Sigmoid colon (tissue), 7 donors: Measurements from ENCODE around the gene RNF167. TPM values are rescaled to one million over a fixed set of nuclear protein-coding genes. Genes with fewer than 3 reads are reported as not detected.

Experiments used
- DNase-seq: peaks from one replicate; pipeline ENCODE4 v3.0.0-alpha.2; 2019
- H3K27ac ChIP-seq, 4 donors: fragments of 200-600 bp; sonication (generic); one replicate each; pipeline ENCODE4 v1.5.1; 2016 to 2019; ENCODE audit warnings: mild to moderate bottlenecking in 1 of 4
- H3K27me3 ChIP-seq, 3 donors: fragments of 200-600 bp; sonication (generic); one replicate each; pipeline ENCODE4 v1.5.1; 2019; ENCODE audit warnings: mild to moderate bottlenecking in 1 of 3
- H3K36me3 ChIP-seq, 4 donors: fragments of 200-600 bp; sonication (generic); one replicate each; pipeline ENCODE4 v1.5.1; 2016 to 2019
- H3K4me1 ChIP-seq, 4 donors: fragments of 200-600 bp; sonication (generic); one replicate each; pipeline ENCODE4 v1.5.1; 2017 to 2019
- H3K4me3 ChIP-seq, 4 donors: fragments of 200-600 bp; sonication (generic); one replicate each; pipeline ENCODE4 v1.5.1; 2017 to 2019; ENCODE audit warnings: mild to moderate bottlenecking in 2 of 4, moderate library complexity in 1 of 4
- H3K9me3 ChIP-seq, 4 donors: fragments of 200-600 bp in 3 of 4; sonication (generic) in 3 of 4; one replicate each; pipeline versions ENCODE4 v1.5.1 to v1.6.1; 2013 to 2019
- EP300 ChIP-seq, 4 donors: sonication (generic); formaldehyde crosslinking; IDR thresholded peaks; one replicate each; pipeline ENCODE4 v1.6.1; 2017; ENCODE audit warnings: antibody characterized with exemption in 4 of 4
- POLR2A ChIP-seq, 2 donors: fragments of 450-650 bp; IDR thresholded peaks; one replicate each; pipeline ENCODE4 v1.6.1; 2016; ENCODE audit warnings: antibody characterized with exemption in 2 of 2, mild to moderate bottlenecking in 2 of 2, moderate library complexity in 2 of 2
- POLR2AphosphoS5 ChIP-seq, 4 donors: sonication (generic); formaldehyde crosslinking; IDR thresholded peaks; one replicate each; pipeline ENCODE4 v1.6.1; 2017; ENCODE audit warnings: antibody characterized with exemption in 4 of 4
- WGBS, 2 donors: extraction: QIAGEN DNeasy Blood & Tissue Kit; methylation state at CpG; one replicate each; pipeline ENCODE4 v1.1.7; 2013; 5-methylcytosine and 5-hydroxymethylcytosine counted together
- intact Hi-C: fragments of 100-400 bp; cut with DNase I; formaldehyde crosslinking; loops from one replicate; pipeline ENCODE4 v1.15.1; 2023
- polyA plus RNA-seq, 3 donors: library from polyadenylated mRNA; stranded (reverse); fragments of 200-250 nt; gene quantifications; one replicate each; pipeline ENCODE4 v1.2.3, GENCODE V29; 2013
- total RNA-seq, 4 donors: library from RNA; depleted of rRNA; stranded (reverse); fragments of >200 nt; gene quantifications; one replicate each; pipeline ENCODE4 v1.1.0, GENCODE V29; 2016
- TF ChIP-seq, protein P1 (sequence below), 4 experiments: fragments of 450-650 bp in 3 of 4; fragments of 200-600 bp in 1 of 4; IDR thresholded peaks; one replicate each; pipeline ENCODE4 v1.5.1; 2016 to 2019; ENCODE audit warnings: antibody characterized with exemption in 4 of 4, mild to moderate bottlenecking in 3 of 4, moderate library complexity in 2 of 4
- donor health status: healthy with polysubstance abuse.
- donor health status: Bipolar disorder and iron deficiency.
- donor health status: healthy.

RNF167 gene
- 10 to 100 TPM; 51.2 to 71.2 (median 60.3) TPM for total RNA-seq
- polyA plus RNA-seq = 100 to 1,000 TPM in 1 of 3 donors, 10 to 100 TPM in 2; 45.0 to 120 (median 83.9) TPM

GRCh38 chr17:4939796-4940554, at the start of gene RNF167, which contains the start of gene SLC25A11:
TSS of gene RNF167 (plus strand) at chr17:4940268. CDS start at chr17:4940910, 642 bp downstream.
TSS of gene SLC25A11 (minus strand) at chr17:4940046. CDS start at chr17:4939910, 136 bp downstream.
- Histone ChIP-seq H3K9me3 (no peaks in the 10 kb centered on the region), H3K36me3 (peaks cover 28 to 57% (median 37%) of the 10 kb centered on the region in 4 donors), H3K4me1 (peaks cover 0 to 57% (median 42%) of the 10 kb centered on the region in 4 donors), H3K27ac (peak within 1 kb of the TSS; percentile 91 to 96 (median 94)), H3K4me3 (peak within 1 kb of the TSS; percentile 62 to 83 (median 73)), H3K27me3 (no peaks in the 10 kb centered on the region)
- DNase-seq = peak; percentile 99
- peak; percentile 32 to 83 (median 74) for TF ChIP-seq POLR2AphosphoS5 (IDR thresholded peaks at IDR 0.05)
- peak; percentile 32 to 48 for TF ChIP-seq POLR2A (IDR thresholded peaks at IDR 0.05)
- peak in 1 of 4 donors; percentile 64 for TF ChIP-seq EP300 (IDR thresholded peaks at IDR 0.05)
- TF ChIP-seq, protein P1, sequence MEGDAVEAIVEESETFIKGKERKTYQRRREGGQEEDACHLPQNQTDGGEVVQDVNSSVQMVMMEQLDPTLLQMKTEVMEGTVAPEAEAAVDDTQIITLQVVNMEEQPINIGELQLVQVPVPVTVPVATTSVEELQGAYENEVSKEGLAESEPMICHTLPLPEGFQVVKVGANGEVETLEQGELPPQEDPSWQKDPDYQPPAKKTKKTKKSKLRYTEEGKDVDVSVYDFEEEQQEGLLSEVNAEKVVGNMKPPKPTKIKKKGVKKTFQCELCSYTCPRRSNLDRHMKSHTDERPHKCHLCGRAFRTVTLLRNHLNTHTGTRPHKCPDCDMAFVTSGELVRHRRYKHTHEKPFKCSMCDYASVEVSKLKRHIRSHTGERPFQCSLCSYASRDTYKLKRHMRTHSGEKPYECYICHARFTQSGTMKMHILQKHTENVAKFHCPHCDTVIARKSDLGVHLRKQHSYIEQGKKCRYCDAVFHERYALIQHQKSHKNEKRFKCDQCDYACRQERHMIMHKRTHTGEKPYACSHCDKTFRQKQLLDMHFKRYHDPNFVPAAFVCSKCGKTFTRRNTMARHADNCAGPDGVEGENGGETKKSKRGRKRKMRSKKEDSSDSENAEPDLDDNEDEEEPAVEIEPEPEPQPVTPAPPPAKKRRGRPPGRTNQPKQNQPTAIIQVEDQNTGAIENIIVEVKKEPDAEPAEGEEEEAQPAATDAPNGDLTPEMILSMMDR (IDR thresholded peaks at IDR 0.05) = no peak
- WGBS, 2 donors = 0% methylated on average over 72 of the region's 72 CpGs
- intact Hi-C loops = loop anchor here (1.0 to 2.0 kb wide), 3 partner anchors 27 to 47 kb away; partner anchors contain the start of genes CAMTA2 and SPAG7

DNA sequence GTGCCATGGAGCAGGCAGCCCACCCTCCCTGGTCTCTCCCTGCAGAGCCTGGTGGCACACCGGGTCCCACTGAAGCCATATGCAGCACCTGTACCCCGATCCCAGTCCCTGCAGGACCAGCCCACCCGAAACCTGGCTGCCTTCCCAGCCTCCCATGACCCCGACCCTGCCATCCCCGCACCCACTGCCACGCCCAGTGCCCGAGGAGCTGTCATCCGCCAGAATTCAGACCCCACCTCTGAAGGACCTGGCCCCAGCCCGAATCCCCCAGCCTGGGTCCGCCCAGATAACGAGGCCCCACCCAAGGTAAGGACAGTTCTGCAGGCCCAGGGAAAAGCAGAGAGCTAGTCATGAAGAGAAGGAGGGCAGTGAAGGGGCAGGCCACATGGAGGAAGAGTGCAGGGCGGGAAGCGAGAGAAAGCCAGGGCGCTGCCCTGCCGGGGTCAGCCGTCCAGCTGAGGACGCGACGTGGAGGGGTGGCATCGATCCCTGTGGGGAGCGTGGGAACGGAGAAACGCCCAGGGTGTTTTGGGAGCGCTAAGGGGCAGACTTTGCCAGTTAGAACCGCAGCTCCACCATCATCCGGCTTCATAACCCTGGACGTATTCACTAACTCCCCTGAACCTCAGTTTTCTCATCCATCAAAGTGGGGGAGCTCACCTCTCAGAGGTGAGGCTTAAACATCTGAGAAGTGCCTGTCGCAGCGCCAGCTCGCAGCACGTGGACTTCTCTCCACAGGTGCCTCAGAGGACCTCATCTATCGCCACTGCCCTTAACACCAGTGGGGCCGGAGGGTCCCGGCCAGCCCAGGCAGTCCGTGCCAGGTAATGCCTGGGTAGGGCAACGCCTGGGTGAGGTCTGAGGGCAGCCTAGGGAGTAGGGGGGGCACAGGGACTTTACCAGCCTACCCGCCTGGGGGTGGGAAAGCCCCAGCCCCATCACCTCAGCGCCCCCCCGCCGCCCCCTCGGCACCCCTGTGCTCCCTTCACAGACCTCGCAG, 48.4 kb upstream of the RNF167 start:
- no peak for DNase-seq
- intact Hi-C loops = no loop called here

DNA sequence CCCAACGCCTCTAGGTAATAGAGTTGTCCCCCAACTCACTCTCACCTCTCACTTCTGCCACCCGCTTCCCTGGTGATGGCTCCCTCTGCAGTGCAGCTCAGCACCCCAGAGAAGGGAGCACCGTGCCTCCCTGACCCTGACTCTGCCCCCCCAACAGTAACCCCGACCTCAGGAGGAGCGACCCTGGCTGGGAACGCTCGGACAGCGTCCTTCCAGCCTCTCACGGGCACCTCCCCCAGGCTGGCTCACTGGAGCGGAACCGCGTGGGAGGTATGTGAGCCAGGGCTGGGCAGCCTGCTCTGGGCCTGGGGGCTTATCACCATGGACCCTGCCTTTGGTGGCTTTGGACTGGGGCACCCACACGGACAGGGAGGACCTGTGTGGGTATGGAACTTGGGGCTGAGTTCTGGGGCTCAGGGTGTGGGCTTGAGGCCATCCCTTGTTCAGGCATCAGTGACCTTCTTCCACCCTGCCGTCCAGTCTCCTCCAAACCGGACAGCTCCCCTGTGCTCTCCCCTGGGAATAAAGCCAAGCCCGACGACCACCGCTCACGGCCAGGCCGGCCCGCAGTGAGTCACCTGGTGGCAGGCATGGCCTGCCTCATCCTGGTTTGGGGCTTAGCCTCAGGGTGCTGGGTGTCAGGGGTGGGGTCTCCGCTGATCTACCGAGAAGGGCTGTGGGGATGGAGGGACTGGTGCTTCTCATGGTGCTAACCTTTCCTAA, 47.4 kb upstream of the RNF167 start:
- Histone ChIP-seq H3K9me3 (no peaks in the 10 kb centered on the region), H3K4me1 (no peaks in the 10 kb centered on the region), H3K36me3 (peaks cover 50 to 88% (median 74%) of the 10 kb centered on the region in 4 donors), H3K4me3 (no peak overlapping the region), H3K27me3 (peaks cover 0 to 8% (median 0%) of the 10 kb centered on the region in 3 donors), H3K27ac (no peak overlapping the region)
- 87 to 90% methylated on average over 23 of the region's 23 CpGs for WGBS, 2 donors
- intact Hi-C loops = no loop called here
- TF ChIP-seq POLR2AphosphoS5 (IDR thresholded peaks at IDR 0.05) (no peak), POLR2A (IDR thresholded peaks at IDR 0.05) (no peak), EP300 (IDR thresholded peaks at IDR 0.05) (no peak)
- TF ChIP-seq, protein P1 (IDR thresholded peaks at IDR 0.05) = no peak
- DNase-seq = no peak

More for the DNA sequence above, 48.4 kb upstream of the RNF167 start:
- no peaks in the 10 kb centered on the region for H3K9me3 ChIP-seq
- H3K4me3 ChIP-seq = no peak overlapping the region
- no peak overlapping the region for H3K27ac ChIP-seq
- TF ChIP-seq POLR2A (IDR thresholded peaks at IDR 0.05) (no peak), POLR2AphosphoS5 (IDR thresholded peaks at IDR 0.05) (no peak)
- no peaks in the 10 kb centered on the region for H3K27me3 ChIP-seq
- peaks cover 50 to 91% (median 81%) of the 10 kb centered on the region in 4 donors for H3K36me3 ChIP-seq
- H3K4me1 ChIP-seq = no peaks in the 10 kb centered on the region
- 88 to 93% methylated on average over 42 of the region's 42 CpGs for WGBS, 2 donors

DNA sequence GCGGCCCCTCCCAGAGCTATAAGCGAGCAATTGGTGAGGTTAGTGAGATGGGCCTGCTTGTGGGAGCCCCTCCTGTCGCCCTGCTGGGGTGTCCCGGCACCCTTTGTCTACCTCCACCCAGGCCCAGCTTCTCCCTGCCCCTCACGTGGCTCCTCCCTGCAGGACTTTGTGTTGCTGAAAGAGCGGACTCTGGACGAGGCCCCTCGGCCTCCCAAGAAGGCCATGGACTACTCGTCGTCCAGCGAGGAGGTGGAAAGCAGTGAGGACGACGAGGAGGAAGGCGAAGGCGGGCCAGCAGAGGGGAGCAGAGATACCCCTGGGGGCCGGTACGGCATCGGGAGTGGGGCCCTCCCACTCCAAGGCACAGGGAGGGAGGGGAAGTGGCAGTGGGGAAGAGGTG, 46.8 kb upstream of the RNF167 start:
- intact Hi-C loops = no loop called here
- TF ChIP-seq EP300 (IDR thresholded peaks at IDR 0.05) = no peak
- TF ChIP-seq, protein P1 (IDR thresholded peaks at IDR 0.05) = no peak
- TF ChIP-seq POLR2A (IDR thresholded peaks at IDR 0.05) = no peak
- no peak for TF ChIP-seq POLR2AphosphoS5 (IDR thresholded peaks at IDR 0.05)
- WGBS, 2 donors = 91 to 94% methylated on average over 18 of the region's 18 CpGs
- peaks cover 50 to 82% (median 71%) of the 10 kb centered on the region in 4 donors for H3K36me3 ChIP-seq
- no peaks in the 10 kb centered on the region for H3K9me3 ChIP-seq
- no peaks in the 10 kb centered on the region for H3K4me1 ChIP-seq
- no peak for DNase-seq
- H3K27me3 ChIP-seq = peaks cover 0 to 13% (median 0%) of the 10 kb centered on the region in 3 donors
- H3K27ac ChIP-seq = no peak overlapping the region
- no peak overlapping the region for H3K4me3 ChIP-seq
